ENCODE data around the gene GTPBP2. TPM values are rescaled to one million over a fixed set of nuclear protein-coding genes. Genes with fewer than 3 reads are reported as not detected.

The GTPBP2 gene
- total RNA-seq, 1 donor from 2014 or later, result 90.9 TPM

DNA sequence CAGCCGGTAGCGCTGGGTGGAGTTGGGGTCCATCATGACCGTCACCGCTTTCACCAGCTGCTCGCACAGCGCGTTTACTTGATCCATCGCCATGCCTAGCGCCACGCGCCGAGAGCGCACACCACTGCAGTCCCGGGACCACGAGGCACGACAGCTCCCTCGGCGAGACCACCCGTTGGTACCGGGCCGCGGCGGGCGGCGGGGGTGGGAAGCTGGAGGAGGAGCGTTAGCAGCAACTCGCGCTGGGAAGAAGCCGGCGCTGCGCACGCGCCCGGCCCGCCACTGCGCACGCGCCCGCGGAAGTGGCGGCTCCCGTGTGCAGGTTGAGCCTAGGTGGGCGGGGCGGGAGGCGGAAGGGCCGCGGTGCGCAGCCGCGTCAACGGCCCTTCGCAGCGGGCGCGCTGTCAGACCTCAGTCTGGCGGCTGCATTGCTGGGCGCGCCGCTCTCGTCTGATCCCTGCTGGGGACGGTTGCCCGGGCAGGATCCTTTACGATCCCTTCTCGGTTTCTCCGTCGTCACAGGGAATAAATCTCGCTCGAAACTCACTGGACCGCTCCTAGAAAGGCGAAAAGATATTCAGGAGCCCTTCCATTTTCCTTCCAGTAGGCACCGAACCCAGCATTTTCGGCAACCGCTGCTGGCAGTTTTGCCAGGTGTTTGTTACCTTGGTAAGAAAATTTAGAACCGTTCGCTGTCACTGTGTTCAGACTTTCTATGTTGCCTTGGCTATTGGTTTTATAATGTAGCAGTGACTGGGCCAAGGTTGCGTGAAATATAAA lies 53.1 kb downstream of the GTPBP2 start, which contains the start of the genes POLH and XPO5:
TSS of gene POLH (plus strand) at position 414 of the 780 bp plus-strand sequence. CDS start 6,135 bp downstream, outside the sequence.
TSS of gene XPO5 (minus strand) at position 267 of the 780 bp plus-strand sequence. CDS start at position 93, 174 bp downstream.
- peak within 1 kb of the TSS; percentile 86 for H3K27ac ChIP-seq
- peaks cover 25% of the 10 kb centered on the region for H3K36me3 ChIP-seq
- no peaks in the 10 kb centered on the region for H3K9me3 ChIP-seq
- TF ChIP-seq, protein P1, sequence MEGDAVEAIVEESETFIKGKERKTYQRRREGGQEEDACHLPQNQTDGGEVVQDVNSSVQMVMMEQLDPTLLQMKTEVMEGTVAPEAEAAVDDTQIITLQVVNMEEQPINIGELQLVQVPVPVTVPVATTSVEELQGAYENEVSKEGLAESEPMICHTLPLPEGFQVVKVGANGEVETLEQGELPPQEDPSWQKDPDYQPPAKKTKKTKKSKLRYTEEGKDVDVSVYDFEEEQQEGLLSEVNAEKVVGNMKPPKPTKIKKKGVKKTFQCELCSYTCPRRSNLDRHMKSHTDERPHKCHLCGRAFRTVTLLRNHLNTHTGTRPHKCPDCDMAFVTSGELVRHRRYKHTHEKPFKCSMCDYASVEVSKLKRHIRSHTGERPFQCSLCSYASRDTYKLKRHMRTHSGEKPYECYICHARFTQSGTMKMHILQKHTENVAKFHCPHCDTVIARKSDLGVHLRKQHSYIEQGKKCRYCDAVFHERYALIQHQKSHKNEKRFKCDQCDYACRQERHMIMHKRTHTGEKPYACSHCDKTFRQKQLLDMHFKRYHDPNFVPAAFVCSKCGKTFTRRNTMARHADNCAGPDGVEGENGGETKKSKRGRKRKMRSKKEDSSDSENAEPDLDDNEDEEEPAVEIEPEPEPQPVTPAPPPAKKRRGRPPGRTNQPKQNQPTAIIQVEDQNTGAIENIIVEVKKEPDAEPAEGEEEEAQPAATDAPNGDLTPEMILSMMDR (IDR thresholded peaks at IDR 0.05), result peak; percentile 17
- no peaks in the 10 kb centered on the region for H3K27me3 ChIP-seq (ENCODE audit: low read depth)
- H3K4me1 ChIP-seq, result peaks cover 31% of the 10 kb centered on the region
- peak within 1 kb of the TSS; percentile 99 for H3K4me3 ChIP-seq
- ATAC-seq (peak; percentile 99), DNase-seq (peak; percentile 95)
- intact Hi-C loops (cut with DNase I), result no loop called here

DNA sequence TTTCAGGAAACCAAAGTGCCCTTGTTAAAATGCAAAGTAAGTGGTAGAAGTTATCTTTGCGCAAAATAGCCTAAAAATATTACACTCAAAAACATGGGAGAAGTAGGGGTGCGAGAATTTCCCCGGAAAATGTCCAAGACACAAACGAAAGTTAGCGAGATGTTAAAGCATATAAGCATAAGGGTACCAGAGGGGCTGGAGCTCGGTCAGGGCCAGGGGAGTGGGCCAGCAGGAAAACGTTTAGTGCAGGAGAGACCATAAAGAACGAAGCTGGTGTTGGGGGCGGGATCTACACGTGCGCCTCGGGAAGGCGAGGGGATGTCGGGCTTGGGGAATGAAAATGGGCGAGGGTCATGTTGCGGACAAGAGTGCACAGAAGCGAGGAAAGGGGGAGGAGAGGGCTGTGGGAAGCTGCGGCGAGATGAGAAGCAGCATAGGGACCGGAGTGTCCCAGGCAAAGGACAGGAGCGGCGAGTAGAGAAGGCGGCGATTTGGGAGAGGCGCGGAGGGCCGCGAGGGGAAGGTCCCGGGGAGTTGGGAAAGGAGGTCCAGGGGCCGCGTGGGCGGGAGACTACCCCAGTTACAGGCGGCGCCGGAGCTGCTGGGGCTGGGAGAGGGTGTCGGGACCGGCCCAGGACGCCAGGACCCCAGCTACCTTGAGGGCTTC lies 53.8 kb downstream of the GTPBP2 start:
- peak; percentile 64 to 67 for ATAC-seq
- H3K4me3 ChIP-seq, result peak overlapping the region; percentile 99
- TF ChIP-seq, protein P1 (IDR thresholded peaks at IDR 0.05), result no peak
- intact Hi-C loops (cut with DNase I), result no loop called here
- DNase-seq, result peak; percentile 73
- peak overlapping the region; percentile 86 for H3K27ac ChIP-seq
- no peaks in the 10 kb centered on the region for H3K27me3 ChIP-seq (ENCODE audit: low read depth)
- no peaks in the 10 kb centered on the region for H3K9me3 ChIP-seq
- H3K4me1 ChIP-seq, result peaks cover 31% of the 10 kb centered on the region
- peaks cover 33% of the 10 kb centered on the region for H3K36me3 ChIP-seq

DNA sequence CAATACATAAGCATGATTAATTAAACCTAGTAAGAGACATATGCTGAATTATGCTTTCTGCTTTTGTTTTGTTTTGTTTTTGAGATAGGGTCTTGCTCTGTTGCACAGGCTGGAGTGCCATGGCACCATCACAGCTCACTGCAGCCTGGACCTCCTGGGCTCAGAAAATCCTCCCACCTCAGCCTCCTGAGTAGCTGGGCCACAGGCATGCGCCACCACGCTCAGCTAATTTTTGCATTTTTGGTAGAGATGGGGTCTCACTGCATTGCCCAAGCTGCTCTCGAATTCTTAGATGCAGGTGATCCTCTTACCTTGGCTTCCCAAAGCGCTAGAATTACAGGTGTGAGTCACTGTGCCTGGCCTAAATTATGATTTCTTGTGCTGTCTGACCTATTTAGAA lies 57.0 kb downstream of the GTPBP2 start:
- H3K27ac ChIP-seq, result no peak overlapping the region
- peaks cover 16% of the 10 kb centered on the region for H3K4me1 ChIP-seq
- H3K27me3 ChIP-seq (ENCODE audit: low read depth), result no peaks in the 10 kb centered on the region
- no peak overlapping the region for H3K4me3 ChIP-seq
- no peak for DNase-seq
- intact Hi-C loops (cut with DNase I), result no loop called here
- H3K9me3 ChIP-seq, result no peaks in the 10 kb centered on the region
- H3K36me3 ChIP-seq, result peaks cover 65% of the 10 kb centered on the region
- TF ChIP-seq, protein P1 (IDR thresholded peaks at IDR 0.05), result no peak
- ATAC-seq, result no peak

DNA sequence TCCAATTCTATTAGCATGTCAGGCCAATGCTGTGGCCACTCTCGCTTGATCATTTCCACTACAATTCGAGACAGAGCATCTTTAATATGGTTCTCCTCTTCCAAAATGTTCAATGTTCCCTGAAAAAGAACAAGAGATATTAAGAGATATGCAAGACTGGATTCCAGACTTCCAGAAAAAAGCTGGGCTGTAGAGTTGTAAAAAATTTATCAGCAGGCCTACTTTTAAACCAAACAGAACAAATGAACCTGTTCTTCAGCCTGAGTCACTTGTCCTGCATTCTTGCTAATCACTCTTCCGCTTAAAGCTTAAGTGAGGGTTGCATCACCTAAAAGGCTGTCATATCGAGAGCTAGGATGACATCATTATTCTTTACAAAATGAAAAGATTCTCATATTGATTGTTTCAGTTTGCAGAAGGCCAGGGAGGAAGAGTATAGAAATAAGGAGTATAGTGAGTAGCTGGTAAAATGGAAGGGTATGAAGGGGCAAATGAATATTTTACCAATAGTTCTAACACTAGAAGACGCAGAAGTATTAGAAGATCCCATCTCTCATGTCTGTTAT lies 58.1 kb downstream of the GTPBP2 start:
- Histone ChIP-seq H3K4me1 (peaks cover 11% of the 10 kb centered on the region), H3K27me3 (ENCODE audit: low read depth) (no peaks in the 10 kb centered on the region), H3K27ac (no peak overlapping the region), H3K9me3 (no peaks in the 10 kb centered on the region), H3K4me3 (no peak overlapping the region), H3K36me3 (peaks cover 76% of the 10 kb centered on the region)
- TF ChIP-seq, protein P1 (IDR thresholded peaks at IDR 0.05), result no peak
- DNase-seq (no peak), ATAC-seq (no peak)
- intact Hi-C loops (cut with DNase I), result no loop called here

Other genes with a start within 250 kb of the GTPBP2 start
- 34.4 TPM for gene ABCC10, start 201.7 kb downstream of the GTPBP2 start, total RNA-seq
- 0.53 TPM for gene DLK2, start 173.7 kb downstream of the GTPBP2 start, total RNA-seq
- 34.3 TPM for gene TJAP1, start 151.7 kb downstream of the GTPBP2 start, total RNA-seq
- 1.6 TPM for gene LRRC73, start 118.9 kb downstream of the GTPBP2 start, total RNA-seq
- gene YIPF3, start 112.3 kb downstream of the GTPBP2 start, total RNA-seq, result 103 TPM
- gene POLR1C, start 112.2 kb downstream of the GTPBP2 start, total RNA-seq, result 26.1 TPM
- 29.9 TPM for gene XPO5, start 53.2 kb downstream of the GTPBP2 start, total RNA-seq
- 19.6 TPM for gene POLH, start 53.1 kb downstream of the GTPBP2 start, total RNA-seq
- gene MAD2L1BP, start 6.6 kb upstream of the GTPBP2 start, total RNA-seq, result 19.2 TPM
- 2.6 TPM for gene RSPH9, start 15.8 kb upstream of the GTPBP2 start, total RNA-seq
- gene MRPS18A, start 58.5 kb upstream of the GTPBP2 start, total RNA-seq, result 30.2 TPM
- 196 TPM for gene VEGFA, start 140.9 kb upstream of the GTPBP2 start, total RNA-seq